Ectodermal cell (in vitro differentiated cells): ENCODE results near the gene NOD2.

Experiments
- H3K27ac ChIP-seq: 2 replicates; pipeline ENCODE4 v1.7.0; 2013; ENCODE audit warnings: mild to moderate bottlenecking, low read depth, low read length; ENCODE audit not compliant: insufficient read depth, poor library complexity, severe bottlenecking
- H3K27me3 ChIP-seq: 2 replicates; pipeline ENCODE4 v1.7.0; 2013; ENCODE audit warnings: mild to moderate bottlenecking, low read length; ENCODE audit not compliant: insufficient read depth, control insufficient read depth, poor library complexity, severe bottlenecking
- H3K36me3 ChIP-seq: one replicate; pipeline ENCODE4 v1.7.0; 2013; ENCODE audit warnings: low read length; ENCODE audit not compliant: control insufficient read depth, insufficient read depth
- H3K4me1 ChIP-seq: one replicate; pipeline ENCODE4 v1.7.0; 2013; ENCODE audit warnings: low read length; ENCODE audit not compliant: control insufficient read depth, insufficient read depth
- H3K4me3 ChIP-seq: 2 replicates; pipeline ENCODE4 v1.7.0; 2013; ENCODE audit warnings: low read depth, low read length, control low read depth; ENCODE audit not compliant: insufficient read depth
- H3K9me3 ChIP-seq: 2 replicates; pipeline ENCODE4 v1.7.0; 2013; ENCODE audit warnings: mild to moderate bottlenecking, low read length, moderate library complexity; ENCODE audit not compliant: control insufficient read depth
- WGBS, 2 experiments: methylation state at CpG; one replicate each; pipeline ENCODE4 v1.1.7; 2013; ENCODE audit warnings: missing lambda C conversion rate in 2 of 2; 5-methylcytosine and 5-hydroxymethylcytosine counted together

The NOD2 gene

DNA sequence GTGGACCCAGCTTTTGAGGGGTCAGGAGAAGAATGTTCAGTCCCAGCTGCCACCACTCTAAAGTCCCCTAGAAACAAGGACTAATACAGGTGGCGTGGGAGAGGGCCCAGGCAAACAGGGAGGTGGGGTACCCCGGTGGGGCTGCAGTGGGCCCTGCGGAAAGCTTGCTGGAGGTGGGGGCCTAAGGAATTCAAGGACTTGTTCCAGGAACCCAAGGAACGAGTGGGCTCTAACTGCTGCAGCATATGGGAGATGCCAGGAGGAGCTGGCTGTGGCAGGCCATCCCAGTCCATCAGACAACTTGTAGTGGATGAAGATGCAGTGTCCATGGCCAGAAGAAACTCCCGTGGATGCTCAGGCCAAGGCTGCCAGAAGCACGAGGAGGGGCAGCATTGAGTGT lies 22.9 kb upstream of the NOD2 start:
- no peak overlapping the region for H3K4me3 ChIP-seq
- WGBS, 2 experiments = 94 to 95% methylated on average over 6 of the region's 6 CpGs
- peaks cover 3% of the 10 kb centered on the region for H3K9me3 ChIP-seq
- H3K27ac ChIP-seq = no peak overlapping the region
- no peaks in the 10 kb centered on the region for H3K27me3 ChIP-seq
- H3K36me3 ChIP-seq = no peaks in the 10 kb centered on the region
- H3K4me1 ChIP-seq = peaks cover 13% of the 10 kb centered on the region

DNA sequence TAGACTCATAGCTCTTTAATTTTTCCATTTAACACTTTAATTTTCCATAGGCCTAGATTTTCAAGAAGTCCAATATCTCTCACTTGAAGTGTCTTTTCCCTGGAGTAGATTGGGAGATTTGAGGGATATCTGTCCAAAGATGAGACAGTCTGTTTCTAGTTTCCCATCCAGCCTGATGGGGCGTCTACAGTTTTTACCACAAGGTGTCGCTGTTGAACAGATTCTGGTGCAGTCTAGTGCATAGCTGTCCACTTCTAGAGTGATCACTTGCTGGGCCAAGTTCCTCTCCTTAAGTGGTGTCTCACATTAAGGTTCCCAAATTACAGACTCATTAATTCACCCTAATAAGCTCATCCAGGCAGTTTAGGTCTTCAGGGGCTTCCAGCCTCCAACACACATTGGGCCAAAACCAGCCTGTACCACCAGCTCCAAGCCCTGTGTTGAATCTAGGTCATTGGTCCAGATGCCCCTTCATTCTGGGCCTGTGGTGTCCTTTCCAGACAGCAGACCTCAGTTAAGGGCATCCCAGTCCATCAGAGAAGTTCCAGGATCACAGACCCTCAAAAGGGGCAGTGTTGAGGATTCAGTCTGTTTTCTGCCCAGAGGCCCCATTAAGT lies 21.7 kb upstream of the NOD2 start:
- no peaks in the 10 kb centered on the region for H3K36me3 ChIP-seq
- H3K4me1 ChIP-seq = peaks cover 13% of the 10 kb centered on the region
- no peak overlapping the region for H3K27ac ChIP-seq
- peaks cover 3% of the 10 kb centered on the region for H3K9me3 ChIP-seq
- H3K4me3 ChIP-seq = no peak overlapping the region
- no peaks in the 10 kb centered on the region for H3K27me3 ChIP-seq
- WGBS, 2 experiments = 58 to 68% methylated on average over 2 of the region's 2 CpGs

DNA sequence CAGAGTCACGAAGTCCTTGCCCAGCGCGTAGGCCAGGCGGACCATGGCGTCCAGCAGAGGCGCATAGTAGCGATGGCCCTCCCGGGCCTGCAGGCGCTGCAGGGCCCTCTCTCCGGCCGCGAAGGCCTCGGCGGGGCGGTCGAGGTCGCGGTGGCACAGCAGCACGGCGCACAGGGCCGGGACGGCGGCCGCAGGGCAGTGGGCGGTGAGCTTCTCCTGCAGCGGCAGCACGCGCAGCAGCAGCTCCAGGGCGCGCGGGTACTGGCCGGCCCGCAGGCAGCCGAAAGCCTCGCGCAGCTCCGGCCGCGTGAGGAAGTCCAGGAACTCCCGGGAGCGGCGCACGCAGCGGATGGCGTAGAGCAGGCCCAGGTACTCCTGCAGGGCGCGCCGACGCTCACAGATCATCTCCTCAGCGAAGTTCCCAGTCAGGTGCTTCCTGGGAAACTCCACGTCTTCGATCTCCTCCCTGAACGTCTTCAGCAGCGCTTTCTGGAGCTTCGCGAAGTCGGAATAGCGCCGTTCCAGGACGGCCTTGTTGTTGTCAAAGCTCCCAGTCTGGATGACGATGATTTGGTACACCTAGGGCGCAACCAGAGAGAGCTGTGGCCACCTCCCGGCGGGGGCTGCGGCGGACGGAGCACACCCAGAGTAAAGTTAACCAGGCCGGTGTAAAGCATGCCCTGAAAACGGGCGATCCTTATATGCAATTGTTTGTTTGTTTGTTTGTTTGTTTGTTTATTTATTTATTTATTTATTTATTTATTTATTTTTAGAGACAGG lies 19.7 kb upstream of the NOD2 start:
- no peak overlapping the region for H3K27ac ChIP-seq
- H3K27me3 ChIP-seq = no peaks in the 10 kb centered on the region
- H3K9me3 ChIP-seq = peaks cover 3% of the 10 kb centered on the region
- no peaks in the 10 kb centered on the region for H3K36me3 ChIP-seq
- H3K4me1 ChIP-seq = peaks cover 4% of the 10 kb centered on the region
- WGBS, 2 experiments = 96% methylated on average over 66 to 67 of the region's 70 CpGs
- H3K4me3 ChIP-seq = no peak overlapping the region

DNA sequence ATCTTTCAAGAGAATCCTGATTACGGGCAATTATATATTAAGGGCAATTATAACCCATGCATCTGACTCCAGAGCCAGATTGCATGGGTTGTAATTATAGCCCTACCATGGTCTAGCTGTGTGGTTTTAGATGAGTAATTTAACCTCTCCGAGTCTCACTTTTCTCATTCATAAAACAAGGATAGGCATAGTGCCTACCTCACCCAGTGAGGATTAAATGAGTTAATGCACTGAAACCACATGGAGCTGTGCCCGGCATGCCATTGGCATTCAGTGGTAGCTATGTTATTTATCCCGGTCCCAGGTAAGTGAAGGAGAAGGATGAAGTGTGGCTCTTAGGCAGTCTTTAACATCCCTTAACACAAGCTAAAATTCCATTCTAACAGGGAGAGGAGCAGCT lies 18.6 kb upstream of the NOD2 start:
- H3K9me3 ChIP-seq = peaks cover 3% of the 10 kb centered on the region
- 89 to 92% methylated on average over 3 to 4 of the region's 4 CpGs for WGBS, 2 experiments
- H3K27ac ChIP-seq = no peak overlapping the region
- no peaks in the 10 kb centered on the region for H3K27me3 ChIP-seq
- H3K36me3 ChIP-seq = no peaks in the 10 kb centered on the region
- no peak overlapping the region for H3K4me3 ChIP-seq
- no peaks in the 10 kb centered on the region for H3K4me1 ChIP-seq

DNA sequence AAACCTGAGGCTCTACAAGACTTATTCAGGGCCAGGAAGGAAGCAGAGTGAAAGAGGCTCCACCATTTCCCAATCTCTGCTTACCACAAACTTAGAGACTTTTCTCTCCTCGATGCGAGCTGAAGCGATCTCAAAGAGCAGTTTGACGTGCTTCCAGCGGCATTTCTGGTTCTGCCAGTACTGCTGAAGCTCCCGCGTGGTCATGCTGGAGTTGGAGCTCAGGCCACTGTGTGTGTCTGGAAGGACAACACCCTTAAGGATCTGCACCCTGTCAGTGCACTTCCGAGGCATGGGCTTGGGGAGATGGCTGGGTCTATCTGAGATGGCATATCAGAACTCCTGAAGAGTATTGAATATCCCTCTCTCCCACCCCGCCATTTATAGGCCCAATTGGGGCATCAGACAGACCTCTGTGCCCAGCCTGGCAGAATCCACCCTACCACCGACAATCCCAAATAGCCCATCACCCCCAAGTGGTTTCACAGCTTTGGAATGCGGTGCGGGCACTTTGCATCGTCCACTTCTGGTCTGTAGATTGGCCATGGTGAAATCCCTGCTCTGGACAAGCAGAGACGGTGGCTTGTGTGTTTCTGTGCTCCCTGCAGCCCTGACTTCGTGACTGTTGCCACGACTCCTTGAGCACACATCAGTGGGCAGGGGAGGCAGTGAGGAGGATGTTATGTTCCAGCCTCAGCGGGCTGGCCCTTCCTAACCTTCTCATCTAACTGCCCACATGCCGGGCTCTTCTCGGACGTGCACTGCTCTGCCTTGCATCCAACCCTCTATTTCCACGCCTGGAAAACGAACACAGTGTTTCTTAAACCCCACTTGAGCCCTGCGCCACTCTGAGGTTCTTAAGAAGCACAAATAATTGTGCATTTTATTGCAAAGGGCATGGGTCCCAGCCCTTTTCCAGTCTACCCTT lies 17.5 kb upstream of the NOD2 start:
- Histone ChIP-seq H3K27me3 (no peaks in the 10 kb centered on the region), H3K36me3 (no peaks in the 10 kb centered on the region), H3K4me3 (no peak overlapping the region), H3K9me3 (peaks cover 3% of the 10 kb centered on the region), H3K4me1 (no peaks in the 10 kb centered on the region), H3K27ac (no peak overlapping the region)
- WGBS, 2 experiments = 92 to 93% methylated on average over 23 of the region's 23 CpGs

DNA sequence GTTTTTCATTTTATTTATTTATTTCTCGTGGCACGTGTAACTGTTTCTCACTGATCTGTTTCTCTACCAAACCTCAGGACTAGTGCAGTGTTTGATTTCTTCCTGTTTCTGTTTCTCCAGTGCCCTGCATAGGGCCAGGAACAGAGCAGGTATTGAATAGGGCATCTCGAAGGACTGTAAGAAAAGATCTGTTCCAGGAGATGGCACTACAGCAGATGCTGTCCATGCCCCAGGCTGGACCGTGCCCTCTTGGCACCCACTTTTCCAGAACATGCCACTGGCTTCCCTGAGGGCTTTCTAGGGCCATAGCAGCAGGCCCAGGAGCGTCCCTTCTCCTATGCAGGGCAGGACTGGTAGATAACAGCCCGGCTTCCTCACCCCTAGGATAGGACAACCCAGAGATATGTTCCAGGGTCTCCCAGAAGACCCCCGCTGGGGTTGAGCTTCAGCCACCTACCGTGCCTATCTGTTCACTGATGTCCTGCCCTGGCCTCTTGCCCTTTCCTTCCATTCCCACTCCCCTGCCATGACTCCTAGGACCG lies 16.7 kb upstream of the NOD2 start:
- Histone ChIP-seq H3K27ac (no peak overlapping the region), H3K4me1 (no peaks in the 10 kb centered on the region), H3K4me3 (no peak overlapping the region), H3K36me3 (no peaks in the 10 kb centered on the region), H3K27me3 (no peaks in the 10 kb centered on the region), H3K9me3 (peaks cover 3% of the 10 kb centered on the region)
- WGBS, 2 experiments = 90 to 95% methylated on average over 9 of the region's 9 CpGs

DNA sequence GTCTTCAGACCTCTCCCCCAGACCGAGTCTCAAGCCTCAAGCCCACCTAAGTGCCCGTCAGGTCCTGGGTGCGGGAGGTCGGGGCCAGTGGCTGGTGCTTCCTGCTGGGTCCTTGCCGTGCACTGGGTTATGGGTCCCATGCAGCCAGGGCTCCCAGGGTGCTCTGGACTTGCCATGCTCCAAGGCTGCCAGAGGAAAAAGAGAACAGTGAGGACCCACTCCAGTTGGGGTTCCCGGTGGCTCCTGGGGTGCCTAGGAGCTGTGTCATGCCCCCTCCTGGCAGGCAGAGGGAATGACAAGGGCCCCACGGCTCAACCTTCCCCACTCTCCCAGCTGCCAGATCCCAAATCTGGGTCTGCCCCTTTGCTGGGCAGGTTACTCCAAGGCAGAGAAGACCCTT lies 16.1 kb upstream of the NOD2 start:
- H3K27ac ChIP-seq = no peak overlapping the region
- H3K36me3 ChIP-seq = no peaks in the 10 kb centered on the region
- no peak overlapping the region for H3K4me3 ChIP-seq
- no peaks in the 10 kb centered on the region for H3K27me3 ChIP-seq
- H3K9me3 ChIP-seq = no peaks in the 10 kb centered on the region
- no peaks in the 10 kb centered on the region for H3K4me1 ChIP-seq
- 82 to 87% methylated on average over 7 of the region's 7 CpGs for WGBS, 2 experiments

DNA sequence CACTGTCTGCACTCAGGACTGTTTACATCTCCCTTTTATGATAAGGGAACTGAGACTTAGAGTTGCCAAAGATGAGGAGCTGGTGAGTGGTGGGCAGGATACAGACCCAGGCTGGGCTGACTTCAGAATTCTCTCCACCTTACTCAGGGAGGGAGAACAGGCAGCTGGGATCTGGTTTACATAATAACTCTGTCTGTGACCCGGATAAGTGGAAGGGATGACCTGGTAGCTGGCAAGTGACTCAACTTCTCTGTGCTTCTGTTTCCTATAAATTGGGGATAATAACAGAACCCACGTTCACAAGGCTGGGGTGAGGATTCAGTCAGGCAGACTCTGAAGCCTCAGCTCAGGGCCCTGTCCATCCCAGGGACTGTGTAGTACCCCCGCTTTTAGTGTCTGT lies 14.9 kb upstream of the NOD2 start:
- Histone ChIP-seq H3K4me3 (no peak overlapping the region), H3K27ac (no peak overlapping the region), H3K36me3 (no peaks in the 10 kb centered on the region), H3K9me3 (no peaks in the 10 kb centered on the region), H3K4me1 (no peaks in the 10 kb centered on the region), H3K27me3 (no peaks in the 10 kb centered on the region)
- 88 to 93% methylated on average over 3 of the region's 3 CpGs for WGBS, 2 experiments

DNA sequence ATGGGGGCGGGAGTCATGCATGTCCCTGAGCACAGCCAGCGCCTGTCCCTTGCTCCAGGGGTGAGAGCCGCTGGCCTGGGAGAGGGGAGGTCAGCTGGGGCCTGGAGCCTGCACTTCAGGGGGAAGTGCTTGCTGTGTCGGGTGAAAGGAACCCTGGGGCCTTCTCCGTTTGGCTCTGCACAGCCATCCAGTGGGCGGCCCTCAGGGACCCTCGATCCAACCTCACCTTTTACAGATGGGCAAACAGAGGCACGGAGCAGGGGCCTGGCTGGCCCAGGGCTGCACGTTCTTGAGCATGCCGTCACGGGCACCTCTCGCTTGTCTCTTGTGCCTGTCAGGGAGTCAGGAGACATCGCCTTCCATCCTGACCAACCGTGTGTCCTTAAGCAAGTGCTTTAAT lies 14.1 kb upstream of the NOD2 start:
- no peaks in the 10 kb centered on the region for H3K36me3 ChIP-seq
- H3K9me3 ChIP-seq = no peaks in the 10 kb centered on the region
- no peaks in the 10 kb centered on the region for H3K4me1 ChIP-seq
- no peaks in the 10 kb centered on the region for H3K27me3 ChIP-seq
- 88 to 89% methylated on average over 14 of the region's 14 CpGs for WGBS, 2 experiments
- H3K27ac ChIP-seq = no peak overlapping the region
- H3K4me3 ChIP-seq = no peak overlapping the region
